Measurements from ENCODE around the gene LINGO4.
"Not testable (repeated sequence)": the region's sequence is repeated elsewhere in the genome, so short reads cannot be mapped to it uniquely, and the experiment has no call there.

Gene LINGO4

DNA sequence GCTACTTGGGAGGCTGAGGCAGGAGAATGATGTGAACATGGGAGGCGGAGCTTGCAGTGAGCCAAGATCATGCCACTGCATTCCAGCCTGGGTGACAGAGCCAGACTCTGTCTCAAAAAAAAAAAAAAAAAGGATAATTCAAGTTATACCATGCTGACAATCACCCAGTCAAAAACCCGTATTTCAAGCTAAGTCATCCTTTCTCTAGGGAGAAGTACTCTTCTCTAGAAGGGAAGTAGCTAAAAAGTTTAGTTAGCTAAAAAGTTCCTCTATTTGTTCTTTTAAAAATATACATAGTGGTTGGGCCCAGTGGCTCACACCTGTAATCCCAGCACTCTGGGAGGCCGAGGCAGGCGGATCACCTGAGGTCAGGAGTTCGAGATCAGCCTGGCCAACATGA lies 24.5 kb downstream of the LINGO4 start:
- not testable (repeated sequence) for DNase-seq

DNA sequence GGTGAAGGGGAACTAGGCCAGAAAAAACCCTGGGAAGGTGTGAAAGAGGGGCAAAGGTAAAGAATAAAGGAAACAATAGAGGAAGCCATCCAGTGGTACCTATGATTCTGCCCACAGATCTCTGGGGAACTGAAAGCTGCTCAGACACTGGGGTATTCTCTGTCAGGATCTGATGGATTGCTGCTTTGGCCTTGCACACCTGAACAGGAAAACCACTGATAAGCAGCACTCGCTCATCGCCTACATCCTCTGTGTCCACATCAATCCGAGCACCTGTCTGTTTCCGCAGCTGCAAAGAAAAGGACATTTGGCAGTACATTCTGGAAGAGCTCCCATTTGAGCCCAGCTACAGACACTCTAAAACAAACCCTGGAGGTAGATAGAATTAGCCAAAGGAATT lies 25.4 kb downstream of the LINGO4 start:
- no peak for DNase-seq

GRCh38 chr1:151777317-151777716 lies 27.9 kb downstream of the LINGO4 start:
- DNase-seq, result no peak

DNA sequence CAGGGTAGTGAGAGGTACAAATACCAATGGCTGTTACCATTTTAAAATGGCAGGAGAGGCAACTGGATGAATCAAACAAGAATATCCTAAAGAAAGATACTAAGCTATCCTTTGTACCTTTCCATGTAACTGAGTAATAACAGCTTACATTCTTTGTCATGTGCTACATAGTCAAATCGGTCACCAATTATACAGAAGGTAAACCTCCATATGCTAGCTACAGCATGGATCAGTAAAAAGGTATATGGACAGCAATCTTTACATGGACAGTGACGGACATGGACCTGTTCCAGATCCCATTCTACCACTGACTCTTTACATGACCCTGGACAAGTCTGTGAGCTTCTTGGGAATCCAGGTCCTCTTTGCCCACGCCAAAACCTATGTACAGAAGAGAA lies 28.6 kb downstream of the LINGO4 start:
- DNase-seq, result no peak

- no peak for DNase-seq
These were observed 29.1 kb downstream of the LINGO4 start for GRCh38 chr1:151775894-151776664.

GRCh38 chr1:151774256-151774922 lies 30.8 kb downstream of the LINGO4 start:
- no peak for DNase-seq

DNA sequence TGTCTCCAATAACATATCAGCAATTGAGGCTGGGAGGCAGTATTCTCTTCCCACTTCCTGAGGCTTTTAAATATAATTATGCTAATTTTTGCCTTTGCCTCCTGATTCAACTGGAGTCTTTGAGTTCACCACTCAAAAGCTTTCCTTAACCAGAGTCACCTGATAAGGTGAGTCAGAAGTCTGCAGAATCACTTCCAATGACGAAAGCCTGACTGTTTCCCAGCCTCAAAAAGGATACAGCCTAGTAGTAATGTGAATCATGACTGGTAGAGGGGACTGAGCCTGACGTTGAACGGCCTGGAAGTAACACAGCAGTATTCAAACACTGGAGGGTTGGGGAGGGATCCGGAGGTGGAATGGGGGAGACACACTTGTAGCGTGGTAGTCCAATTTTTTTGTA lies 31.5 kb downstream of the LINGO4 start:
- DNase-seq, result no peak

- not testable (repeated sequence) for DNase-seq
These were observed 35.9 kb downstream of the LINGO4 start for GRCh38 chr1:151769270-151769669.

- DNase-seq, result not testable (repeated sequence)
These were observed 36.7 kb downstream of the LINGO4 start for GRCh38 chr1:151768351-151769066.

- DNase-seq, result no peak
These were observed 41.2 kb downstream of the LINGO4 start for GRCh38 chr1:151763990-151764389.

- DNase-seq, result peak in 1 of 2 experiments; percentile 74
These were observed 42.0 kb downstream of the LINGO4 start, which contains the start of gene MRPL9 for GRCh38 chr1:151762941-151763921. Gene MRPL9, minus strand, starts transcription at chr1:151763496. Its CDS starts 17 bp downstream, at chr1:151763479.

GRCh38 chr1:151760597-151761385 lies 44.4 kb downstream of the LINGO4 start:
- no peak for DNase-seq

GRCh38 chr1:151759241-151759640 lies 46.0 kb downstream of the LINGO4 start:
- no peak for DNase-seq

- DNase-seq, result no peak
These were observed 48.9 kb downstream of the LINGO4 start for GRCh38 chr1:151756291-151756690.
